Right ventricle myocardium superior (tissue), 1 donor: Measurements from ENCODE around the gene KIF14. TPM values are rescaled to one million over a fixed set of nuclear protein-coding genes. Genes with fewer than 3 reads are reported as not detected.

Experiments used
- ATAC-seq: fragments of 200-7000 bp; cut with Tn5 transposase; one replicate; pipeline ENCODE4 v1.9.1; 2020; ENCODE audit warnings: mild to moderate bottlenecking; ENCODE audit not compliant: poor library complexity
- DNase-seq: peaks from one replicate; pipeline ENCODE4 v3.0.0-alpha.2; 2020
- intact Hi-C: fragments of 100-400 bp; cut with DNase I; formaldehyde crosslinking; loops from one replicate; pipeline ENCODE4 v1.11.2; 2022
- long read RNA-seq: library from polyadenylated mRNA; unstranded; transcript quantifications from one replicate; pipeline ENCODE4 v2.0.0, GENCODE V29; 2021
- total RNA-seq: library from RNA; stranded (reverse); fragmentation: NEBNext Ultra II Directional; extraction: Animal tissue kit (Norgen Biotek cat#: 25700); gene quantifications from one replicate; pipeline ENCODE4 v1.2.1, GENCODE V29; 2021
- donor health status: DM: no; HTN: yes; CAD: no; lungs with severe emphysema.

KIF14 gene, protein sequence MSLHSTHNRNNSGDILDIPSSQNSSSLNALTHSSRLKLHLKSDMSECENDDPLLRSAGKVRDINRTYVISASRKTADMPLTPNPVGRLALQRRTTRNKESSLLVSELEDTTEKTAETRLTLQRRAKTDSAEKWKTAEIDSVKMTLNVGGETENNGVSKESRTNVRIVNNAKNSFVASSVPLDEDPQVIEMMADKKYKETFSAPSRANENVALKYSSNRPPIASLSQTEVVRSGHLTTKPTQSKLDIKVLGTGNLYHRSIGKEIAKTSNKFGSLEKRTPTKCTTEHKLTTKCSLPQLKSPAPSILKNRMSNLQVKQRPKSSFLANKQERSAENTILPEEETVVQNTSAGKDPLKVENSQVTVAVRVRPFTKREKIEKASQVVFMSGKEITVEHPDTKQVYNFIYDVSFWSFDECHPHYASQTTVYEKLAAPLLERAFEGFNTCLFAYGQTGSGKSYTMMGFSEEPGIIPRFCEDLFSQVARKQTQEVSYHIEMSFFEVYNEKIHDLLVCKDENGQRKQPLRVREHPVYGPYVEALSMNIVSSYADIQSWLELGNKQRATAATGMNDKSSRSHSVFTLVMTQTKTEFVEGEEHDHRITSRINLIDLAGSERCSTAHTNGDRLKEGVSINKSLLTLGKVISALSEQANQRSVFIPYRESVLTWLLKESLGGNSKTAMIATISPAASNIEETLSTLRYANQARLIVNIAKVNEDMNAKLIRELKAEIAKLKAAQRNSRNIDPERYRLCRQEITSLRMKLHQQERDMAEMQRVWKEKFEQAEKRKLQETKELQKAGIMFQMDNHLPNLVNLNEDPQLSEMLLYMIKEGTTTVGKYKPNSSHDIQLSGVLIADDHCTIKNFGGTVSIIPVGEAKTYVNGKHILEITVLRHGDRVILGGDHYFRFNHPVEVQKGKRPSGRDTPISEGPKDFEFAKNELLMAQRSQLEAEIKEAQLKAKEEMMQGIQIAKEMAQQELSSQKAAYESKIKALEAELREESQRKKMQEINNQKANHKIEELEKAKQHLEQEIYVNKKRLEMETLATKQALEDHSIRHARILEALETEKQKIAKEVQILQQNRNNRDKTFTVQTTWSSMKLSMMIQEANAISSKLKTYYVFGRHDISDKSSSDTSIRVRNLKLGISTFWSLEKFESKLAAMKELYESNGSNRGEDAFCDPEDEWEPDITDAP (N-terminal part only)
- 0.19 TPM for total RNA-seq
- long read RNA-seq, result 0 reads

DNA sequence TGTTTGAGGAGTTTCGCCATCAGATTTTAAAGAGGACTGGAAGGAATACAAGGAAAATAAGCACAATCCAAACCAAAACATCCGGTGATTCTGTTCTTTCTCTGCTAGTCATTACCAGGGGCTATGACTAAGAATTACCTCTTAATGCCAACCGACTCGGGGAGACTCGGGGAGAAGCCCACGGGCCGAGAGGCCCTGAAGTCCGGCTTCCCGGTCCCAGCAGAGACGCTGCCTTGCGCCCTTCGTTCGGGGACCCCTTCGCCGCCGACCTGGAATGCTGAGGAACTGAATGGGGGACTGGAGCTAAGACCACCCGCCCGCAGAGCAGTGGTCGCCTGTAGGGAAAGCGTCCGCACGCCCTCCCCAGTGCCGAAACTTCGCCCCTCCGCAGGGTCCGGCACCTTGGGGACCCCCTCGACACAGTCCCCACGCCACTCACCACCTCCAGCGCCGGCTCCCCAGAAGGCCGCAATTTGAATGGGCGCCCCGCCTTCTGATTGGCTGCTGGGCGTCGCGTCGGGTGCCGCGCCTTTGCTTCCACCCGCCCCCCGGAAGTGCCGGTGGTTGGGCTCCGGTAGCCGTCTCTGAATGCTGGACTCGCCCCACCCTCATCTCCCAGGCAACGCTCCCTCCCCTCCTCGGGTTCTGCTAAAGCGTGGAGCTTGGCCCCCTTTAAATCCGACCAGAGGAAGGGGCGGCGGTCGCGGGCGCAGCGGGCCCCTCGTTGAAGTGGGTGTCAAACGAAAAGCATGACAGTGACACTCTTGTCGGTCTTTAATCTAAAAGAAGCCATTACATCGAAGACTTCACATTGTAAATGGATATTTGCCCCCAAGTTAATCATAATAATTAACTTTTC lies at the start of gene KIF14:
Gene KIF14 (minus strand): TSS at position 479 of the 859 bp plus-strand sequence. CDS start 2,028 bp downstream, outside the sequence.
- peak; percentile 95 for DNase-seq

DNA sequence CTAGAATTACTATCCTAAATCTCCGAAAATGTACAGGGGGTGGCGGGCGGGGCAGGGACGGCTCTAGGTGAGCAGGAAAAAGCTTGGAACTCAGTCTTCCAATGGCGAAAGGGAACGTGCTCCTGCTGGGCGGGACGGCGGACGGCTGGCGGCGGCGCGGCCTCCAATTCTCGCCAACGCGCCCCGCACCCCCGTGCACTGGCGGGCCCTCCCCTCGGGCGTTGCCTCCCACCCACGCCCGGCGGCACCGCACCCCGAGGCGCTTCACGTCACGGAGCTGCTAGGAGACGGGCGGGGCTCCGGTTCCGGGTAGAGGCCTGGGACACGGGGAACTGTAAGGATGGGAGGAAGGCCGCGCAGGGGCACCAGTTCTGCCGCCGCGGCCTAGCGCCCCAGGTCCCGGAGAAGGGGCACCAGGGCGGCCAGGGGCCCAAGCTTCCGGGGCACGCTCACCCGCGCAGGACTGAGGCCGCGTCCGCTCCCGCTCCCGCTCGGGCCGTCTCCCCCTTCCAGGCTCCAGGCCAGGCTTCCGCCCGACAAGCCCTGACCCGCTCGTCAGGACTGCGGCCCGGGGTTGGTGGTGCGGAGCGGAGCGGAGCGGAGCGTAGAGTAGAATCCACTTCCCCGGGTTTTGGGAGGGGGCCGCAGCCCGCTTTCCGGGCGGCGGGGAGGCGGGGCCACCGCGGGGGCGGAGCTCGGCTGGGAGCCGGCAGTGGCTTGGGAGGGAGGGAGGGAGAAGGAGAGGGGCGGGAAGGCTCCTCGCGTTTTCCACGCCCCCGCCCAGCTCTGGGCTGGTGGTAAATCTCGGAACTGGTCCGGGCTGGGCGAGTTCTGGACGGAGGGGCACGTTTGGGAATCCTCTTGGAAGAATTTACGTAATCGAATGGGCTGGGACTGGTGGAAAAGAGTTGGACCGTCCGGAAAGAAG lies 49.0 kb upstream of the KIF14 start, which contains the start of gene DDX59:
Gene DDX59 (minus strand): TSS at position 594 of the 928 bp plus-strand sequence. CDS start 3,167 bp downstream, outside the sequence.
- ATAC-seq (peak; percentile 97), DNase-seq (peak; percentile 97)
- intact Hi-C loops, result loop anchor here (5.0 kb wide), 1 partner anchor 68 kb away; the partner anchor contains the start of gene CAMSAP2

More for the DNA sequence above, at the start of gene KIF14:
- intact Hi-C loops, result loop anchor here (5.0 to 10.0 kb wide), 2 partner anchors 182 to 214 kb away; no protein-coding TSS in a partner anchor
- peak; percentile 99 for ATAC-seq

DNA sequence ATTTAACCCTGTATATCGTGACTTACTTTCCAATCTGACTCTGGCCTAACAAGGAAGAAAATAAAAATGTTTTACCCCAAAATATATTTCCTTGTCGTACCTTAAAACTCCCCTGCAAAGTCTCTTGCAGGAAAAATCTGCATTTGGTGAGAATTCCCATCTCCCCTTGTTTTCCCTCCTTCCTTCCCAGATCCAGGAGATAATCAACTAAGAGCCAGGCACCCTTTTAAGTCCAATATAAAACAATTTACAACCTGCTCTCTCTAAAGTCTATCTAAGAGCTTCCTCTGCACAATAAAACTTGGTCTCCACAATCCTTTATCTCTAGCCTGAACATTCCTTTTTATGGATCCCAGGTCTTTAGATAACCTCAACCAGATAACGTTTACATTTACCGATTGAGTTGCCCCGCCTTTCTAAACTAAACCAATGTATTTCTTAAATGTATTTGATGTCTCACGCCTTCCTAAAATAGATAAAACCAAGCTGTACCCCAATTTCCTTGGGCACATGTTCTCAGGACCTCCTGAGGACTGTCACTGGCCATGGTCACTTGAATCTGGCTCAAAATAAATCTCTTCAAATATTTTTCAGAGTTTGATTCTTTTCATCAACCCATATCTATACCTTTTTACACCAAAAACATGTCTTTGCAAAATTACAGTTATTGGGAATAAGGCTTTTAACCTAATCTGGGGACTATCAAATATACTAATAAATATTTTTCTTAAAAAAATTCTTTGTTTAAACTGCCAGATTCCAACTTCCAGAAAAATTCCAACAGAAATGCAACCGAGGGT lies 48.2 kb upstream of the KIF14 start:
- intact Hi-C loops, result no loop called here
- ATAC-seq, result no peak
- DNase-seq, result no peak

DNA sequence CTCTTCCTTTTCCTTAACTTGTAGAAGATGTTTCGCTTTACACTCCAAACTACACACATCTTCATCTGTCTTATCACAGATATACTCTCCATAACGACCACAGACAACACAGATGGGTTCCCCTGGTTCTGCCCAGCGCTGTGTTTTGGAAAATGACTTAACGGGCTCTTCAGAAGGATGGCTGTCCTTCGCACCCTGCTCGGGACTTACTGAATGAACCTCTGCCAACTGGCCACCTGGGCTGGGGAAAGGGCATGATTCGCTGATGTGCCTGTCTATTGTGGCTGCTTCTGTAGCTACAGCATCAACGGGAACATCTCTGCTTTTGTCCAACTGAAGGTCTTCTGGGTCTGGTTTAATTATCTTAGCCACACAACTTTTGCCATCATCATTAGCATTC lies 45.8 kb upstream of the KIF14 start:
- intact Hi-C loops, result no loop called here
- no peak for DNase-seq
- ATAC-seq, result no peak

DNA sequence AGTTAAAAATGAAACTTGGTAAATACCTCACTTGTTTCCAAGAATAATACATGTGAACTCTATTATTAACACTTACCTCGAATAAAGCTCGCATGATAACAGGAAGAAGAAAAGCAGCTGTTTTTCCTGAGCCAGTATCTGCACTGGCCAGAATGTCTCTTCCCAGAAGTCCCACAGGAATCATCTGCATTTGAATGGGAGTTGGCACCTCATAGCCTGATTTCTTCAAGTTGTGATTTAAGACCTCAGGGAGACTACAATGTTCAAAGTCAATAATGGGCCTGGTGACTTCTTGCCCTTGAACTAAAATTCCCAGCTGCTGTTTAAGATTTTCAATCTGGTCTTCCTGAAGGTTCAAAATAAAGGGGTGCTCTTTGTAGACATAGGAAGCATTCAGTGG lies 45.3 kb upstream of the KIF14 start:
- DNase-seq (no peak), ATAC-seq (no peak)
- intact Hi-C loops, result no loop called here

DNA sequence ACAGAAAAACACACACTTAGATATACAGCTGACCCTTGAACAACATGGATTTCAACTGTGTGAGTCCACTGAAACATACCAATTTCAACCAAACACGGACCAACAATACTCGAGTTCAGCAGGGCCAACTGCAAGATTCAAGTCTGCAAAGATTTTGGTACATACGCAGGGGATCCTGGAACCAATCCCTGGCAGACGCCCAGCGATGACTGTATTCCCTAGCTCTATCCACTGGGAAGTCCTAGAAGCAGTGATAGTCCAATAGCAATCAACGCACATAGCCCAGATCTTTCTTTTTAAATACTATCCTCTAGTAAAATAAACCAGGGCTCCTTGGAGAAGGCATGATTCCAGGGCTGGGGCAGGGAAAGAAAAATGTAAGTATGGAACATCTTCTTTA lies 40.2 kb upstream of the KIF14 start:
- DNase-seq (peak; percentile 83), ATAC-seq (no peak)
- intact Hi-C loops, result no loop called here

DNA sequence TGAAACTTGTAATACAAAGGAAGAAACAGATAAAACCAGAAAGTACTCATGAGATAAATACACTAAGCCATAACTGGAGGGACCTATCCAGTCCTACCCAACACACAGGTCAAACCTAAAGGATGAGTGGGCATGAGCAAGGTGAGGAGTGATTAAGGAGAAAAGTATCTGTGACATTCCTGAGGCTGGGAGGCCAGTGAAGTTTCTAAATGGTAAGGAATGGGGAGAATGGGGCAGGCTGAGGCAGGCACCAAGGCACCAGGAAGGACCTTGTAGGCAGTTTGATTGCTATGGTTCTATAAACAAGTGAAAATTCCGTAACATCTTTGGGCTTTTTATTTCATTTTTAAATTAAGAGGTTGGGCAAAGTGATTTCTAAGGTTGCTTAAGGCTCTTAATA lies 38.7 kb upstream of the KIF14 start:
- no peak for ATAC-seq
- intact Hi-C loops, result no loop called here
- no peak for DNase-seq

DNA sequence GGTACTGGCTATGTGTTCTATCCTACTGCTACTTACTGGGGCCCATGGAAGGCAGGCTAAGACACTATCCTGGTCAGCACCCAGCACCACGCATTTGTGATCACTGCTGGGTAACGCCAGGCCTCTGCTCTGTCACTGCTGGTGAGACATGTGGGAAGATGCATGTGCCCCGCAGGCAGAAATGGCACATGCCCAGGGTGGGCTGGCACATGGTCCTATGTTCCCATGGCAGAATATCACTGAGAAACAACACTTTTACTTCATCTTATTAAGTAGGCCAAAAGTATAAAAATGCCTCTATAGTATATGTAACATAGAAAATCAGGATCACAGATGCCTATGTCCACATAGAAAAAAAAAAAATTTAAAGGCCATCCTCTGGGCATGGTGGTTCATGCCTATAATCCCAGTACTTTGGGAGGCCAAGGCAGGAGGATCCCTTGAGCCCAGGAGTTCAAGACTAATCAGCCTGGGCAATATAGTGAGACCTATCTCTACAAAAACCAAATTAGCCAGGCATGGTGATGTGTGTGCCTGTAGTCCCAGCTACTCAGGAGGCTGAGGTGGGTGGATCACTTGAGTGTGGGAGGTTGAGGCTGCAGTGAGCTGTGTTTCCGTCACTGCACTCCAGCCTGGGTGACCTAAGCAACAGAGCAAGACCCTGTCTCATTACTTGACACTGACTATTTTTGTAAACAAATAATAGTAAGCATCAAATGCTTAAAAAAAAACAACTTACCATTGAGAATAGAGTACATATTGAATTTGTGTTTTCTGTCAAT lies 37.7 kb upstream of the KIF14 start:
- DNase-seq (no peak), ATAC-seq (no peak)
- intact Hi-C loops, result no loop called here

DNA sequence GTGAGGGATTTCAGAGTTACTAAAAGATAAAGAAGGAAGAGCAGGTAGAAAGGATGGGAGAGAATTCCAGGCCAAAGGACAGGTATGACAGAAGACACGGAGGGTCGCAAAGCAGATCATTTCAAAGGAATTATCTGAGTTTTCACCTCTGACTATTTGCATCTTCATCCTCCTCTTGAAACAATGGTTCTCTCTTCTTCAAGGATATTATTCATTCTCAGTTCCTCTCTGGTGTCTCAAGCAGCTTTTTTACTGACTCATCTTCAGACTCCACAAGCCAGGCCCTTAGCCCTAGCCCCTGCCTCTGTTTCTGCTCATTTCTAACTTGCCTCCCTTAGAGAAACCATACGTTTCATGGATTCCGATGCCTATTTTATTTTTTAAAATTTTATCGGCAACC lies 34.1 kb upstream of the KIF14 start:
- intact Hi-C loops, result no loop called here
- no peak for ATAC-seq
- no peak for DNase-seq

DNA sequence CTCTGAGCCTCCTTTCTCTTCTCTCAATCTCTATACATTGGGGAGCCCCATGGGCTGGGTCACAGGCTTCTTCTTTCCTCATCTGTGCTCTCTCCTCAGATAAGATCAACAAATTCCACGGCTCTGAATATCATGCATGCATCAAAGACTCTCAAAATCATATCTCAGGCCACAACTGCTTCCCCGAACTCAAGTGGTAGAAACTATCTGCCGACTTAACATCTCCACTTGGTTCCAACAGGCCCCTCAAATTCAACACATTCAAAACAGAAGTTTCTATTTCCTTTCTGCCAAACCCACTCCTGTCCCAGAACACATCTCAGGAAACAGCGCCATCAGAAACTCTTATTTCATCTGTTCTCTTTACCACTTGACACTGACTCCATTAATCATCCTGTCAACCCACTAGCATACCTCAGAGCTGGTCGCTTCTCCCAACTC lies 32.5 kb upstream of the KIF14 start:
- intact Hi-C loops, result no loop called here
- no peak for ATAC-seq
- no peak for DNase-seq

DNA sequence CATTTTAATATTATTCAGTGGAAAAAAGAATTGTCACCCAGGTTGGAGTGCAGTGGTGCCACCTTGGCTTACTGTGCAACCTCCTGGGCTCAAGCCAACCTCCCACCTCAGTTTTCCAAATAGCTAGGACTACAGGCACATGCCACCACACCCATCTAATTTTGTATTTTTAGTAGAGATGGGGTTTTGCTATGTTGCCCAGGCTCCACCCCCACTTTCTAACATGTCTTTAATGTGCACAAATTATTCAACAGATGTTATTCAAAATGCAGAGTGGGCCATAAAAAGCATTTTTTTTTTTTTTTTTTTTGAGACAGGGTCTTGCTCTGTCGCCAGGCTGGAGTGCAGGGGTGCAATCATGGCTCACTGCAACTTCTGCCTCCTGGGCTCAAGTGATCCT lies 31.8 kb upstream of the KIF14 start:
- intact Hi-C loops, result no loop called here
- no peak for DNase-seq
- no peak for ATAC-seq

DNA sequence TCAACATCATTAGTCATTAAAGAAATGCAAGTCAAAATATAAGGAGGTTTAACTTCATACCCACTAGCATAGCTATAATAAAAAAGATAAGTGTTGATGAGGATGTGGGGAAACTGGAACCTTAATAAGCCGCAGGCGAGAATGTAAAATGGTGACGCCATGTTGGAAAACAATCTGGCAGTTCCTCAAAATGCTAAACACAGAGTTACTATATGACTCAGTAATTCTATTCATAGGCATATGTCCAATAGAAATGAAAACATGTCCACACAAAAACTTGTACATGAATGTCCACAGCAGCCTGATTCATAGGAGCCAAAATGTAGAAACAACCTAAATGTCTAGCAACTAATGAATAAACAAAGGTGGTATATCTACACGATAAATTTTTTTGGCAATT lies 26.0 kb upstream of the KIF14 start:
- ATAC-seq, result no peak
- DNase-seq, result no peak
- intact Hi-C loops, result no loop called here

DNA sequence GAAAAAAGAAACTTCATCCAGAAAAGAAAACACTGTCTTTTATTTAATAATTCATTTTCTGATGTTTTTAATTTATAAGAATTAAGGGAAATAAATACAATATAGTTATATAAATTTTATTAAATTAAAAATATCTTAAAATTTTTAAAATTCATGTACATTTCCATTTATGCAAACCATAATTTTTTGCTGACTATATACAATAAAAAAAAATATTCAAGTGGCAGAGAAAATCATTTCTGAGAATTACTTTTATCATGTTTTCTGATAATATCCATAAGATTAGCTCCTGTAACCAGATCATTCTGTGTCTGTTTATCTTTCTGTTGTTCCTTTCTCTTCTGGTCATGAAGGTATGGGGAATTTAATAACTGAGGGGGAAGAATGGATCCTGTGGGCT lies 23.5 kb upstream of the KIF14 start:
- intact Hi-C loops, result no loop called here

DNA sequence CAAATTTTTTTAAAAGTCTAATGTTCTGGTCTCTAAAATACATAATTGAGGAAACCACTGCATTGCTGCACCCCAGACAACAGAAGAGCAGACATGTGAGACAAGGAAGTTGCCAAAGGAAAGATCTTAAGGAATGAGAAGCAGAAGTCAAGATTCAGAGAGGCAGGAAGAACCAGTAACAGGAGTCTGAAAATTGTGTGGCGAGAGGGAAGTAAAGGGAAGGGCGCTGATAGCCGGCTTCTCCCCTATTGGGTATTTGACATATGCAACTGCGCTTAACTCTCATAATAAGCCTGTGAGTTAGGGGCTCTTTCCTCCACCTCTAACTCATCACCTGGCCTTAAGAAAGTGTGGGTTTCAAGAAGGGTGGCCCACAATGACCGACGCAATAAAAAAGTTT lies 21.9 kb upstream of the KIF14 start:
- intact Hi-C loops, result no loop called here
- DNase-seq (no peak), ATAC-seq (peak; percentile 18)

More for the DNA sequence above, 23.5 kb upstream of the KIF14 start:
- ATAC-seq (no peak), DNase-seq (no peak)

DNA sequence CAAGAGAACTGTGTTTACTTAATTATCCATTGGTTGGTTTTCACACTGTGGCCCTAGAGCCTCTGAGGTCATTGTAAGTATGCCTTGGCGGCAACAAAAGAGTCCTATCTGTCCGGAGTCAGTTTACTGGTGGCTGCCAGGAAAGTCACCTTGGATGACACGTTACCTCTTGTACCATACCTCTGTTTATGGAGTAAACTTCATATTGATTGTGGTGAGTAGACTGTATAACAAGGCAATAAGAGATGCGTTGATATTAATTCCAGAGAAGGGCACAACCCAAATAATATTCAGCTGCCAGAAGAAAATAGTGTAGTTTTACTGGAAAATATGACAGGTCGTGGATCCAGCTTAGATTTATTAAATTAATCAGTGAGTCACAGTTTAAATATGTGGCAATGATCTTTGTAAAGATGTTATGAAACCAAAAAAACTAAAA lies 20.4 kb upstream of the KIF14 start:
- DNase-seq, result no peak
- peak; percentile 75 for ATAC-seq
- intact Hi-C loops, result no loop called here
